ENCODE measurements around the gene RAD52.
"Not testable (repeated sequence)": the region's sequence is repeated elsewhere in the genome, so short reads cannot be mapped to it uniquely, and the experiment has no call there.

The RAD52 gene

DNA sequence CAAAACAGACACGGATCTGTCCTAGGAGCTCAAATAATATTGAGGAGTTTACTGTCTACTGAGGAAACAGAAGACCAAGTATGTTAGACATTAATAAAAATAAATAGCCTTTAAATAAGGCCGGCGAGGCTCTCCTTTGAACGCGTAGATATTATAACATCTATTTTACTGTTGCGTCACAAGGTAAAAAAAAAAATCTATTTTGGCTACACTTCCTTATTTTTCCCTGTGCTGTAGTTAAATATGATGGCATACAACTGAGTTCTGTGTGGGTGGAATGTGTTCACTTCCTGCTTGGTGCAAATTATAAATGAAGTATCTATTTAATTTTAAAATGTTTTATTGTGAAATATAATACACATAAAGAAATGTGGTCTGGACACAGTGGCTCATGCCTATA lies 17.2 kb upstream of the RAD52 start:
- DNase-seq = no peak

DNA sequence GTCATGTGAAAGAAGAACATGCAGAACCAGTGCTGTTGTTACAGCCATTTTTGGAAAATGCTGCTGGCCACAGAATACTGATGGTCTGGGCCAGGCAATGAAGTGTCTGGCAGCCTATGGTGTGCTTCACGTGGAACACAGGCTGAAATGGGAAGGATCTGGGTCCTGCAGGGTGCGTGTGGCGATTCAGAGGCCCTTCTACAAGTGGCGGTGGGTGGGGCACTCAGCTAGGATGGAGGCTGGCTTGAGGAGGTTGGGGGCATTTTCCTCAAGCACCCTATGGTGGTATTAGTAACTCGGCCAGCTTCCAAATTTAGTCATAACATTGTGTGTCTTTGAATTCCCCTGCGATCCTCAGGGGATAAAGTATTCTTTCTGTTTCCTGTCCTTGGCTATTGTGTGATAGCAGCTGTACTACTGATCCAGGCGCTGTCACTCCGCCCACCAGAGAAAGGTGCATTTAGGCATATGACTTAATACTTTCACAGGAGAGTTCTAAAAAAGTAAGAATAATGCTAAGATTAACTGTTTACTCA lies 9.2 kb upstream of the RAD52 start:
- no peak for DNase-seq

DNA sequence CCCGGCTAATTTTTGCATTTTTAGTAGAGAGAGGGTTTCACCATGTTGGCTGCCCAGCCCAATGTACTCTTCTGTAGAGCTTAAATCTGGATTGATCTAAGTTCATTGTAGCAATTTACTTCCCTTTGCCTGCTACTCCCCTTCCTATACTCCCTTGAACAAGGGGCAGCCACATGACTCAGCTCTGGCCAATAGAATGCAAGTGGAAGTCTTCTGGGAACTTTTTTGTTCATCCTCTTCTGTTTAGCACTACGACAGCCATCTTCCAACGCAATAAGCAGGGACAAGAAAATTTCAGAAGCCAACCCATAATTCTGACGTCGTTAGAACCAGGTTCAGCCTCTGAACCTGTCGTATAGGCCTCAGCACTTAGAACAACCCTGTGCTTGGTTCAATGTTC lies 6.4 kb upstream of the RAD52 start:
- no peak for DNase-seq

DNA sequence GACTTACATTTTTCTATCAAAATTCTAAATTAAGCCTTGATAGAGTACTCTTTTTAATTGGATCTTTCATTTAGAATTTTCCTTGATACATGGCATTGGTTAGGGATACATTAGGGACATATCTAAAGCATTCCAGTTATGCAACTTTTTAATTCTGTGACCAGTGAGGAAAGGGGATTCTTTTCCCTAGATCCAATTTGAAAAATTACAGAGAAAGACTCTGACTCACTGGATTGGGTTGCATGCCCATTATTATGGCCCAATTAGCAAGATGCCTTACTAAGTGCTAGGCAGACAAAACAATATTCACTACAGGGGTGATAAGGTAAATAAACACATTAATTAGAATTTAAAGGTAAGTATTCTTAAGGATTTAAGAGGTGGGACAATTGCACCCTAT lies 5.2 kb upstream of the RAD52 start:
- DNase-seq = no peak

DNA sequence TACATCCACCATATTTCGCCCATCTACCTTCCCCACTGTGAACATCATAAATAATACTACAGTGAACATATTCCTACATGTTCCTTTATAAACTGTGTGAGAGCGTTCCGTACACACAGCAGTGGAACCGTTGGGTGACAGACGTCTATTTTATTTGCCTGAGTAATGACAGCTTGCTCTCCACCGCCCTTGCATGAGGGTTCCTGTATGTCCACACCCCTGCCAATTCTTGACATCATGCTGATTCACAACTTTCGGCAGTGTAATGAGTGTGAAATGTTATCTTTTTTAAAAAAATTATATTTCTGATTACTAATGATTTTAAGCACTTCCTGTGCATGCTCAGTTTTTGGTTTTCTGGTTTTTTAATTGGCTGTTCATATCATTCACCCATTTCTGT lies 4.3 kb upstream of the RAD52 start:
- DNase-seq = peak; percentile 59

DNA sequence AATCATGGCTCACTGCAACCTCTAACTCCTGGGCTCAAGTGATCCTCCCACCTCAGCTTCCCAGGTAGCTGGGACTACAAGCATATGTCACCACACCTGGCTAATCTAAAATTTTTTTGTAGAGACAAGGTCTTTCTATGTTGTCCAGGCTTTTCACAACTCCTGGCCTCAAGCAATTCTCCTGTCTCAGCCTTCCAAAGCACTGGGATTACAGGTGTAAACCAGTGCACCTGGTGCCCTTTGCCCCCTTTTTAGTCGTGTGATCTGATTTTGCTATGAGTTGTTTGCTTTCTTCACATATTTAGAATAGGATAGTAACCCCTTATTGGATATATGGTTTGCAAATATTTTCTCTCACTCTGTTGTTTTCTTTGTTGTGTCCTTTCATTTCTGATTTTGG lies 1.7 kb upstream of the RAD52 start:
- DNase-seq = peak; percentile 74

DNA sequence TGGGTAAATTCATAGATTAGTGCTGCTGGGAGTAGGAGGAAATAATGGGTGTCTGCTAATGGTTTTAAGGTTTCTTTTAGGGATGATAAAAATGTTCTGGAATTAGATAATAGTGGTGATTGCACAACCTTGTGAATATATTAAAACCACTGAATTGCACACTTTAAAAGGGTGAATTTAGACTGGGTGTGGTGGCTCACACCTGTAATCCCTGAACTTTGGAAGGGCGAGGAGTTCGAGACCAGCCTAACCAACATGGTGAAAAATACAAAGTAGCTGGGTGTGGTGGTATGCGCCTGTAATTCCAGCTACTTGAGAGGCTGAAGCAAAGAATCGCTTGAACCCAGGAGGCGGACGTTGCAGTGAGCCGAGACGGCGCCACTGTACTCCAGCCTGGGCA lies 1.3 kb downstream of the RAD52 start:
- DNase-seq = no peak

DNA sequence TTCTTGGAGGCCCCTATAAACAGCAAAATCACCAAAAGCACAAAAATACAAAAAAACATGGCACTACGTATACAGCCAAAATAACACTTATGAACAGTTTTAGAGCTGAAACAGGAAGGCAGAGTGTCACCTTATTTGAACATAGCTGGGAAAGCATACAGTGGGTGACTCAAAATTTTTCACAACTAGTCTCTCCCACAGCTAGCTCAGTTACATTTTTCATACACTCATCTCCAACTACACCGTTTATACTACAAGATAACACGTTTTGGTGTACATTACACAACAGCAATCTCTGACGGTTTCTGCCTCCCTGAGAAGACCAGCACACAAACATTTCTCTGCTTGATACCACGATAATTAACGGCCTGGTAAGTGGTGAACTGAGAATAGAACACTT lies 2.9 kb downstream of the RAD52 start:
- no peak for DNase-seq

DNA sequence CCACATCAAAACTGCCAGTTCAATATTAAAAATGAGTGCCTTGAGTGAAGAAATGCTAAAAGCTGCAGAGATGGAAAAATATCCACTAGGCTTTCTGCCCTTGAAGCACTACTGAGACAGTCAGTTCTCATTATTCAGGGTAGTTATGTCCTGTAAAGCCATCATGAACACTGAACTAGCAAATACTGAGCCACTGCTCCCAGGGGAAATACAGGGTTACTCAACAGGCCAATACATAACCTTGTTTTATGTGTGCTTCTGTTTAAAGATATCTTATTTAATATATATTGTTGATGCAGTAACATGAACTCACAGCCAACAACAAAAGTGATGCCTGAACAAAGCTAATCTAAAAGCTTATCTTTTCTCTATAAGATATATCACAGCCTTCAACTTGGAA lies 3.3 kb downstream of the RAD52 start:
- DNase-seq = no peak

DNA sequence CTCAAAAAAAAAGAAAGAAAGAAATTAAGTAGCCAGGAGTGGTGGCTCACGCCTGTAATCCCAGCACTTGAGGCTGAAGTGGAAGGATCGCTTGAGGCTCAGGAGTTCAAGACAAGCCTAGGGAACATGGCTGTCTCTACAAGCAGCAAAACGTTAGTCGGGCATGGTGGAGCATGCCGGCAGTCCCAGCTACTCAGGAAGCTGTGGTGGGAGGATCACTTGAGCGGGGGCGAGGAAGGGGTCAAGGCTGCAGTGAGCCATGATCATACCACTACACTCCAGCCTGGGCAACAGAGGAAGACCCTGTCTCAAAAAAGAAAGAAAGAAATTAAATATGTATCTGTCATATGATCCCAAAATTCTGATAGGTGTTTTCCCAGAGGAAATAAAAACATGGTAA lies 5.3 kb downstream of the RAD52 start:
- DNase-seq = no peak

DNA sequence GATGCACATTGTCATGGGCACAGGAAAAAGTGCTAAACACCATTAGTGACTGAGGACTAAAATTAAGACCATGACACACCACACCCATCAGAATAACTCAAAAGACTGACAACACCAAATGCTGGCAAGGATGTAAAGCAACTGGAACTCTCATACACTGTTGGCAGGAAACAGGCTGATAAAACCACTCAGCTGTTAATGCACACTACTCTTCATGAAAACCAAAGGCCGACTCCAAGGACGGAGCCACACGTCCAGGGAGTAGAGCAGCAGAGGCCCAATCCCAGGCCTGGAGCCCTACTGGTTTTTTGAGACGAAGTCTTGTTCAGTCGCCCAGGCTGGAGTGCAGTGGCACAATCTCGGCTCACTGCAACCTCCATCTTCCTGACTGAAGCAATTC lies 6.4 kb downstream of the RAD52 start:
- DNase-seq = no peak

DNA sequence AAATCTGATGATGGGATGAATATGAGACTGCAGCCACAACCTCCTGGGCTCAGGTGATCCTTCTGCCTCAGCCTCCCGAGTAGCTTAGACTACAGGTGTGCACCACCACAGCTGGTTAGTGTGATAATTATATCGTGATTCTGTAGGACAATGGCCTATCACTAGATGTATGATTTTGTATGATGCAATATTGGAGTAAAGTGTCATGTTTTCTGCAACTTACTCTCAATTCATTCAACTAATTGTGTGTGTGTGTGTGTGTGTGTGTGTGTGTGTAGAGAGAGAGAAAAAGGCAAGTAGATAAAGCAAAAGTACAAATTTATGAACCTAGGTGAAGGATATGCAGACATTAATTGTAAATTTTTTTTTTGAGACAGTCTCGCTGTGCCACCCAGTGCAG lies 10.7 kb downstream of the RAD52 start:
- DNase-seq = no peak

DNA sequence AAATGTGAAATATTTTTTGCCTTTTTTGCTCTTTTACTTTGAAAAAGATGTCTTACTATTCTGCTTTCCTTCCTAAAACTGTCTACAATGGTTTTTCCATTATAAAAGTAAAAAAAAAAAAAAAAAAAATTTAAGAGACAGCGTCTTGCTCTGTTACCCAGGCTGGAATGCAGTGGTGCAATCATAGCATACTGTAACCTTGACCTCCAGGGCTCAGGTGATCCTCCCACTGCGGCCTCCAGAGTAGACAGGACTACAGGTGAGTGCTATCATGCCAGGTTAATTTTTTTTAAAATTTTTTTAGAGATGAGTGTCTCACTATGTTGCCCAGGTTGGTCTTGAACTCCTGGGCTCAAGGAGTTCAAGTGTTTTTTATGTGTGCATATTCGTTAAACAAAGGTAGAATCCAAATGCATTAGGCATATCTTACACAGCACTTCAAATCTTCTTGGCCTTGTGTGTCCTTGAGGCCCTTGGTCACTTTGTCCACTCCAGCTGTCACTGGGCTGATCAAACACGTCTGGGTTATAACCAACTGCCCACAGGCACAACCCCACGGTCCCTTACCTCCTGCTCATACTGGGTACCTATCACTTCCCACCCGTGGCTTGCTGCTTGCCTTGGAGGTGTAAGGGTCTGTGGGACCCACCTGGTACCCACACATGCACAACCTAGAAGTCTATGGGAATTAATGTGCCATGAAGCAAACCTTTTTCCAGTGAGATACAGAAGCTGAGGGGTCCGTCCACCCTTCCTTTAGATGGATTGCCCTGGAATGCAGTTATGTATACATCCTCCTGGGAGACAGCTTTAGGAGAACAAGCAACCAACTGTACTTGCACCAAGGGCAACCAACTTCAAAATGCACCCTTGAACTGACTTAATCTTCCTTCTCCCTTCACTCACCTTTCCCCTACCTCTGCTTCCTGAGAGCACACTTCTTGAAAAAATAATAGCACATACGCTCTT lies 12.8 kb downstream of the RAD52 start:
- DNase-seq = no peak

DNA sequence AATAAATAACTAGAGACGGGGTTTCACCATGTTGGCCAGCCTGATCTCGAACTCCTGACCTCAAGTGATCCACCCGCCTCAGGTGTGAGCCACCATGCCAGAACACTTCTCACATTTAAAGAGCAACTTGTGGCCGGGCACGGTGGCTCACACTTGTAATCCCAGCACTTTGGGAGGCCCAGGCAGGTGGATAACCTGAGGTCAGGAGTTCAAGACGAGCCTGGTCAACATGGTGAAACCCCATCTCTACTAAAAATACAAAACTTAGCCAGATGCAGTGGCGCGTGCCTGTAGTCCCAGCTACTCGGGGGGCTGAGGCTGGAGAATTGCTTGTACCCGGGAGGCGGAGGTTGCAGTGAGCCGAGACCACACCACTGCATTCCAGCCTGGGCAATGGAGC lies 13.6 kb downstream of the RAD52 start:
- not testable (repeated sequence) for DNase-seq

DNA sequence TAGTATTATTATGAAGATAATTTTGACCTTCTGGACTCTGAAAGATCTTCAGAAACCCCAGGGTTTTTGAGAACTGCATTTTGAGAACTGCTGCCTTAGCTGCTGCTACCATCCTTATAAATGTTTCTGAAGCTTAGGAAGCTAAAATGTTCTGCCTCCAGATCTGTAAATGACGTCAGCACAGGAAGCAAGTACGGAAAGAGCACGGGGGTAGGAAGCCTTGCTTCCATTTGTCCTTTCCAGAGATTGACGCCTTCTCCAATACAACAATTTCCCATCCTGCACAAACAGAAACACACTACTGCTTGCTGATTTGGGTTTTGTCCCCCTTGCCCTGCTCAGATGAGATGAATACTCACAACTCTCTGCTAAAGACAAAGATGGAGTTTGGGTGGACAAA lies 17.9 kb downstream of the RAD52 start:
- DNase-seq = no peak

DNA sequence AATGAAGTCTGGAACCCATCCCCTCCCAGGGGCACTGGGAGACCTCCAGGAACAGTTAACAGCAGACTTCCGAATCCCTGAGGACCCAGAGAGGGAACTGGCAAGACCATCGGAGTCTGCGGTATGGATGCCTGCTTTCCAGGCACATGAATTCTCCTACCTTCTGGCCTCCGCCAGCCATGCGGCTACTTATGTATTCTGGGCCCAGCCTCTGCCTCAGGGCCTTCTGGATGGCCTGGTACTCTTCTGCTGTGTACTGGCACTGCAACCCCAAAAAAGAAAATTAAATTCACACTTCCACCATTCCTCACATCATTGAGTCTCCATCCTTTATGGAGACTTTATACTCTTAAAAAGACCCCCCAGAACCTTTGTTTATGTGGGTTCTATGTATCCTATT lies 18.4 kb downstream of the RAD52 start:
- no peak for DNase-seq

DNA sequence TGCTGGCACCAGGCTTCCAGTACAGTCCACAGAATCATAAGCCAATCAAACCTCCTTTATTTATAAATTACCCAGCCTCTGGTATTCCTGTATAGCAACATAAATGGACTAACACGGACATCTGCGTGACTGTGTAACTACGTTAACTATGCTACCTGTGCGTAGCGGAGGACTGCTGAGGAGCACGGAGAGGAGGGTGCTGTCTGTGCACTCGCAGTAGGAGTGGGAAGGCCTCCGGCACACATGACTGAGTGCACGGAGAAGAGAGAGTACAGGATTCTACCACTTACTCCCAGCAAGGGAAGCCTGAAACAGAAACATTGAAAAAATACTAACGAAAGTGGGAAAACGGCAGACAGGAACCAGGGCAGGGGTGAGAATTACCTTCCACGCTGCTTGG lies 22.9 kb downstream of the RAD52 start:
- no peak for DNase-seq

DNA sequence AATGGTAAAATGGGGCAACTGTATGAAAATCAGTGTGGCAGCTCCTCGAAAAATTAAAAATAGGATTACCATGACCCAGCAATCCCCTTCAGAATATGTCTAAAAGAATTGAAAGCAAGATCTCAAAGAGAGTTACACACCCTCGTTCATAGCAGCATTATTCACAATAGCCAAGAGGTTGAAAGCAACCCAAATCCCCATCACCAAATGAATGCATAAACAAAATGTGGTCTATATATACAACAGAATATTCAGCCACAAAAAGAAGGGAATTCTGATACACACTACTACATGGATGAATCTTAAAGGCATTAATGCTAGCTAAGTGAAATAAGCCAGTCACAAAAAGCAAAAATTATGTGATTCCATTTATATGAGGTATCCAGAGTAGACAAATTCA lies 27.2 kb downstream of the RAD52 start:
- no peak for DNase-seq

DNA sequence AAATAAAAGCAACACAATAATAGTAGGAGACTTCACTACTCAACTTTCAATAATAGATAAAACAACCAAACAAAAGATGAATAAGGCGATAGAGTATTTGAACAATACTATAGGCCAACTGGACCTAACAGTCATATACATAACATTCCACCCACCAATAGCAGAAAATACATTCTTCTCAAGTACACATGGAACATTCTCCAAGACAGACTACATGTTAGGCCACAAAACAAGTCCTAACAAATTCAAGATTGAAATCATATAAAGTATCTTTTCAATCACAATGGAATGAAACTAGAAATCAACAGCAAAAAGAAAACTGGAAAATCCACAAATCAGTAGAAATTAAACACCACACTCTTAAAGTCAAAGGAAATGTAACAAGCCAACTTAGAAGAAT lies 28.8 kb downstream of the RAD52 start:
- no peak for DNase-seq

DNA sequence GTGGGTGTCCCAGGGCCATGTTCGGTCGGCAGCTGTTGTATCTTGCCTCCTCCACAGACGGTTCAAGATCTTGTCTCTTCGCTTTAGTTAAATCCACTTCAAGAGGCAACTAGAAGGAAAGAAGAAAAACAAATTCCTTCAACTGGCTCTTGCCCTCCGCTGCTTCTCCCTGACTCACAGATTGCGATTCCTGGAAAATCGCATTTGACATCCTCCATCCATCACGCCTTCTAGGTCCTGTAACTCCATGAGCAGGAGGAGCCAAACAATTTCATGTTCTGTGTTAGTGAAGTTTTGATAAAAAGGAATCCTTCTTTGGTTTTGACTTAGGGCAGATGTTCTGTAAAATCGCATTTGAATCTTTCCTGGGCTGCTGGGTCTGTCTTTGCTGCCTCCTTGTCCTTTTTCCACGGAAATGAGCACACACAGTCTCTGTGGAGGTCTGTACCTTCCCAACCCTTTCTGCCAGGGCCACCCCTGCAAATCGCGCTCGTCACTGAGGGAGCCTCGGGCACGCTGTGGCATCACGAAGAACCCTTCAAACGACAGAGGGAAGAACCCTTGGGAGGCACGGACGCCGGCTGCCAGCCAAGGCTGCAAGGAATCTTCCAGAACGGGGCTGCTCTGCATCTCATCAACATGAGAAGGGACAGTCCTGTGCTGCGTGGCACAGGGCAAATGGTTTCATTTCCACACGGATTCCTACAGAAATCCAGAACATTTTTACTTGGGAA lies 32.6 kb downstream of the RAD52 start:
- no peak for DNase-seq

DNA sequence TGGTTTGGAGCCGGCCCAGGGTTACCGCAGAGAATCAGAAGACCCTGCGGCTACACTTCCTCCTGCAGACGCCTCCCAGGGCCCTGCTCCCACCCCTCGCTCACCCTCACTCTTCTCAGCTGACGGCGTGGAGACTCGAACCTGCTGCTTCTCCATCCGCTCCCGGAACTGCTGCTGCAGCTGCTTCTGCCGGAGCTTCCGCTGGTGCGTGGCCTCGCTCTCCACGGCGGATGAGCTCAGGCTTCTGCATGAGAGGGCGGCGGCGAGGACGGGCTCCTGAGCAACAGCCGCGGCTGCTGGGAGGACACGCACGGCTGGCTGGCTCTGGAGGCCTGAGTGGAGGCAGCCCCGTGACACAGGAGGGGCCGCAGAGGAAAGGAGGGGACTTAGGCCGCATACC lies 33.3 kb downstream of the RAD52 start:
- DNase-seq = no peak

DNA sequence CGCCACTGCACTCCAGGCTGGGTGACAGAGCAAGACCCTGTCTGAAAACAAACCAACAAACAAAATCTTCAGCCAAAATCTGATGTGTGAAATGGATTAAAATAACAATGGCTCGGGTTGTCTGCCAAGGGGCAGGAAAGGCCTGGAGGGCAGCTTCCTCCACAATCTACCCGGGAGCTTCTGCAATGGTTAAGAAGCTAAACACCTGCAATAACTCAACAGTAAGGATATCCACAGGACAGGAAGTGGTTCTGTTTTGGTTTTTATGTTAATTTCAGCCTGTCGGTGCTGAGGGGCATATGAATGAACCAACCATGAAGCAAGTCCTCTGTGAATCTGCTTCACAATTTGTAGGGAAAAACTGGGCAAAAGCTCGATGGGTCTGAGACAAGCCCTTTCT lies 34.4 kb downstream of the RAD52 start:
- no peak for DNase-seq

DNA sequence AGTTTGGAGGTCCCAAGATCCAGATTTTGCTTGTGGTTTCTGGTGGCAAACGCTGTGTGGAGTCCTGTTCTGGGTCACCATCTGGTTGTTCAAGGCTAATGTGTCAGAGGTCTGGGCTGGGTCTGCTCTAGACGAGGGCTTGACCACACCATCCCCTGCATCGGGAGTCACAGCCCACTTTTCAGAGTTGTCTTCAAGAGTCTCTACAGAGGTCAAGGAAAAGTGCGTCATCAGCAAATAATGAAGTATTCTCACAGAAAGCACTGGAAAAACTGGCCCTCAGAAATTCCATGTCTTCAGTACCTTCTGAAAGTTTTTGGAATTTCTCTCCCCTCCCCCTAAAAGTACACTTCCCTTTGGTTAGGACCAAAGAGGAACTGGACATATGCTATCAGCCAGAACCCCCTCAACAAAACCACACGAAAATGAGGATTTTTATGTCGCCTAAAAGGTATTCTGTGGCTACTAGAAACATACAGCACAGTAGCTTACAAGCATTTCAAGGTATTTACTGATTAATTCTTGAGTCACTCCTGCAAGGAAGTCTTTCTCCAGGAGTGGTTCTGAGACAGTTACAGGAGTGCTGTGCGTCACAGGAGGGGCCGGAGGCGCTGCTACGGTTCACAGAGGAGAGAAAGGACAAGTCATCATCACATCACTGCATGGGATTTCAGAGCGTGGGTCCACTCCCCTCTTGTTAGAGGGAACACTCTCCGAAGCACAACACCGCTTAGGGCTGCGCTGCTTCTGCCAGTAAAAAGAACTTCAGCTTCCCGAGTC lies 35.4 kb downstream of the RAD52 start:
- no peak for DNase-seq

All from DMS53 (cell line).